Loucy (cell line): ENCODE measurements around the gene ADGRD1.

Experiments
- CTCF ChIP-seq: fragments of 200-600 bp; sonication (generic); conservative IDR thresholded peaks from 2 replicates; pipeline ENCODE4 v1.5.1; 2014; ENCODE audit warnings: mild to moderate bottlenecking, antibody characterized with exemption, low read length
- EZH2phosphoT487 ChIP-seq: fragments of 200-600 bp; IDR thresholded peaks from 2 replicates; pipeline ENCODE4 v1.6.1; 2018; ENCODE audit warnings: antibody characterized with exemption, mild to moderate bottlenecking, moderate library complexity, borderline replicate concordance

- TF ChIP-seq CTCF (no peak), EZH2phosphoT487 (no peak)
These were observed 136.8 kb downstream of the ADGRD1 start for GRCh38 chr12:131090274-131091210.
